Measurements from ENCODE around the gene IFNK. TPM values are rescaled to one million over a fixed set of nuclear protein-coding genes. Genes with fewer than 3 reads are reported as not detected.
"Not testable (repeated sequence)": the region's sequence is repeated elsewhere in the genome, so short reads cannot be mapped to it uniquely, and the experiment has no call there.

IFNK gene
- total RNA-seq: not detected

DNA sequence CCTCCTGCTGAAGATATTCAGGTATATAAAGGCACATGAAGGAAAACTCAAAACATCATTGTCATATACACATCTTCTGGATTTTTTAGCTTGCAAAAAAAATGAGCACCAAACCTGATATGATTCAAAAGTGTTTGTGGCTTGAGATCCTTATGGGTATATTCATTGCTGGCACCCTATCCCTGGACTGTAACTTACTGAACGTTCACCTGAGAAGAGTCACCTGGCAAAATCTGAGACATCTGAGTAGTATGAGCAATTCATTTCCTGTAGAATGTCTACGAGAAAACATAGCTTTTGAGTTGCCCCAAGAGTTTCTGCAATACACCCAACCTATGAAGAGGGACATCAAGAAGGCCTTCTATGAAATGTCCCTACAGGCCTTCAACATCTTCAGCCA, at the start of gene IFNK:
IFNK (plus strand) TSS at position 55 of the 400 bp plus-strand sequence; CDS start at position 102, 47 bp downstream.
- ATAC-seq: no peak

DNA sequence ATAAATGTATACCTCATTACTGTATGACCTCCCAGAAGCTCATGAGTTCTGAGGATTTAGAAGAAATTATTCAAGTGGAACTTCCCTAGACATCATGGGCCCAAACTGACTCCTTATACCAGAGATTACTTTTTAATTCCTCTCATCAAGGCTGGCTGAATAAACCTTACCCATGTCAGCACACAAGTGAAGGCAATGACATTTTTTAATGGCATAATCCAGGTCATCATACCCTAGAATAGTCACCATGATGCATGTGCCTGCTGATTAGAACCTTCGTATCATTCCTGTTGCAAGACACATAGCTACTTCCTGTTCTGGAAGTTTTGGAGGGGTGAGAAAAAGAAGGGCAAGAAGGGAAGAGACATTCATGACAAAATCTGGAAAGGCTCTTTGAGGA, 49.8 kb upstream of the IFNK start:
- no peak for ATAC-seq

DNA sequence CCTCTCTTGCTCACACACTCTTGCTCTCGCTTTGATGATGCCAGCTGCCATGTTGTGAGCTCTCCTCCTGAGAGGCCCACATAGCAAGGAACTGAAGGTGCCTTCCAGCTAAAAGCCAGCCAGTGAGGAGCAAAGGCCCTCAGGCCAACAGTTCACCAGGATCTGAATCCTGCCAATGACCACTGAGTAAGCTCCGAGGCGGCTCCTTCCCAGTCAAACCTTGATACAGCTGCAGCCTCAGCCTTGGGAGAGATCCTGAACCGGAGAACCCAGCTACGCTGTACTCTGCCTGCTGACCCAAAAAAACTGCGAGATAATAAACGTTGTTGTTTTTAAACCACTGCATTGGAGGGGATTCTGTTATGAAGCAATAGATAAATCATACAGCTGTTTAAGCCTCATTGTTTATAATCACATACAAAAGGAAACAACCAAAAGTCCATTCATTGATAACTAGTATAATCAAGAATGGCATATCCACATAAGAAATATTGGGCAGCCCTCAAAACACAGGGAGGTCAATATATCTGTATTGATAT, 49.0 kb upstream of the IFNK start:
- no peak for ATAC-seq

- no peak for ATAC-seq
Observed at GRCh38 chr9:27476870-27477515, 47.1 kb upstream of the IFNK start.

DNA sequence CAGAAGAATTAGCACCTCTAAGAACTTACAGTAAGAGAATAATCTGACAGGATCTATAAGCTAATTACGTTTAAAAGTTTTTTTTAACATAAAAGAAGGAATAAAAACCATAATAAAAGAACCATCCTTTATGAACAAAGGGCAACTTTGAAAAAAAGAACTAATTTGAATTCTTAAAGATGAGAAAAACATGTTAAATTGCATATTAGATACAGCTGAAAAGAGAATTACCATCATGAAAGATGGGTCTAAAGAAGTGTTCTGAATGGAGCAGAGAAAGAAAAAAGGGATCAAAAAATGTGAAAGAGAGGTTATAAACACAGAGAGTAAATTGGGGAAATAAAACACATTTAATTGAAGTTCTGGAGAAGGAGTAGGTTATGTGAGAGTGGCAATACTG, 45.8 kb upstream of the IFNK start:
- ATAC-seq: no peak

DNA sequence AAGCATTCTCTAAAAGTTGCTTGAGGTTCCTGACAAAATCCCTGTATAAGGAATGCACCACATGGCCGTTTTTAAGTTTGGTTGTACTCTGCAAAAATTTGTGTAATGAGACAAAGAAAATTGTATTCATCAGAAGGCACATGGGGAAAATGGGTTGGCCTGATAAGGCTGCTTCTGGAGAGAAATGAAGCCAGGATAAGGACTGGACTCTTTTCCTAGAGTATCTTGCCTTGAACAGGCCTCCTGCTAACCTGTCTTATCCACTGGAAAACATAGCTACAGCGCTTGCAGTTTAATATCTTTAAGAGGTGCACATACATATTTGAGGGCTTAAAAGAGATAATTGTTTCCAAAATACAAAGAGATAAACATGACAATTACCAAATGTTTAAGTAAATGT, 41.4 kb upstream of the IFNK start:
- ATAC-seq: no peak

GRCh38 chr9:27483576-27483975, 40.5 kb upstream of the IFNK start:
- peak; percentile 35 for ATAC-seq

DNA sequence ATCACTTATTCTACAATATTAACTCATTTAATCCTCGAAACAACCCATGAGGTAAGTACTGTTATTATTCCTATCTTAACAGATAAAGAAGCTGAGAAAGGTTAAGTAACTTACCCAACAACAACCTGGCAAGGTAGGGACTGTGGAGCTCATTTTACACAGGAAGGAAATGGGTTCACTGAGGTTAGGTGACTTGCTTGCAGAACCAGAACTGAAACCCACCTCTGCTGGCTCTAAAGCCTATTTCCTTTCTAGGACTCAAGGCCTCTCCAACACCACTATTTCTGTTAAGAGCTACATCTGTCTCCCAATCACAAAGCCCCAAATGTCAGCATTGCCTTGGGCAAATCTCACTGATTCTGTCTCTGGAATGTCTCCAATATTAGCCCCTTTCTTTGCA, 38.9 kb upstream of the IFNK start:
- peak; percentile 35 for ATAC-seq

DNA sequence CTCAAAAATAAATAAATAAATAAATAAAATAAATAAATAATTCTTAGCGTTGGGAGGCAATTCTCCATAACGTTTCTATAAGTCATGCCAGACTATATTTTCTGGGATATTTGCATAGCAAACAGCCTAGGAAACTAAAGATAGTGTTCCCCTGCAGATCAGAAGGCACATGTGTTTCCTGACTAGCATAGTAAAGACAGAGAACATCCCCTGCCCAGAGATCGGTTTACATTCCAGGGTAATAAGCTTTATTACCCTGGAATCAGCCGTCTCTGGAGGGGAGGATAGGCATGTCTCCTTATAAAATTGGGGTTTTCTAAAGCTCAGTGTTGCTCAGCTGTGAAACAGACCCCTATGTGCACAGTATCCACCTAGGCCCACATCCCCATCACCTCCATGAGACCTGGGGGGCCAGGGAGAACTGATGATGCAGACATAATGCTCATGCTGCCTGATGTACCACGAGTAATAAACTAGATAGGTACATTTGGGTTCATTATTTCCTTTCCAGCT, 36.9 kb upstream of the IFNK start:
- no peak for ATAC-seq

- no peak for ATAC-seq
Observed at GRCh38 chr9:27487927-27488326, 36.2 kb upstream of the IFNK start.

- ATAC-seq: no peak
Observed at GRCh38 chr9:27489087-27489876, 34.8 kb upstream of the IFNK start.

GRCh38 chr9:27491154-27491553, 32.9 kb upstream of the IFNK start:
- no peak for ATAC-seq

GRCh38 chr9:27495480-27496134, 28.5 kb upstream of the IFNK start:
- ATAC-seq: no peak

- no peak for ATAC-seq
Observed at GRCh38 chr9:27496135-27496504, 28.0 kb upstream of the IFNK start.

DNA sequence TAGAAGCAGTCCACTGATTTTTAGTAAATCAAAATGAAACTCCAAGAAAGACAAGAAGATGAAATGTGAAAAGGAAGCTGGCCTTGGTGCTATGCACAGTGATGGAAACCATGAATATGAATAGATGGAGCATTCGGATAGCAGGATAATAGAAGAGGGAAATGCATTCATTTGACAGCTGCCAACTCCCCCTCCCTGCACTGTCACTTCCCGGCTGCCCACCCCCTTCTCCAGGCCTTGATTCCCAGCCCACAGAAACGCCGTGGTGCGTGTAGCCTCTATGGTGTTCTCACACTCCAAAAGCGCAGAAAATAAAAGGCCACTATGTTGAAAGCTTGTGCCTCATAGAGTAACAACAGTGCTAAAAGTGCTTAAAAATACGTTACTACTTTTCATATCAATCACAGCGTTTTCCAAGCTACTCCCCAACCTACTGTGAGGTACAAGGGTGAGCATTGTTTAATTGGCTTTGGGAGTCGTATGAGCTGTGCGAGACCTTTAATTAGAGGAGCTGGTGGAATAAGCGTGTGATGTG, 26.1 kb upstream of the IFNK start:
- no peak for ATAC-seq

GRCh38 chr9:27499451-27499850, 24.6 kb upstream of the IFNK start:
- peak; percentile 80 for ATAC-seq

- ATAC-seq: not testable (repeated sequence)
Observed at GRCh38 chr9:27500902-27501301, 23.2 kb upstream of the IFNK start.

DNA sequence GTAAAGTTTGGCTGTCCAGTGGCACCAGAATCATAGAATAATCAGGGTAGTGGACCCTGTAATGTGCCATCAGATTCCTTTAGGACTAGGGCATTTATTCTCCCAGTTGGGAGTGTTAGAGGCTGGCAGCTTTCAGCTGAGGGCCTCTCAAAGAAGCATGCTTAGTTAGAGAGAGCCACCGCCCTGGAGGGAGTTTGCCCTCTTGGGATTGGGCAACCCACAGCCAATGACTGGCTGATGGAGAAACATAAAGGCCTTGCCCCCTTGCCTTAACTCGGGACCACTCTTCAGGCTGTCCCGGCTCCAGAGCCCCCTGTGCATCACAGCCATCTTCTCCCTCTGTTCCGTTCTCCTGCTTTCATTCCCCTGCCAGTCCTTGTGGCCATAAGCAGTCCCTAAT, 20.5 kb upstream of the IFNK start:
- ATAC-seq: no peak

GRCh38 chr9:27504259-27504658, 19.8 kb upstream of the IFNK start:
- ATAC-seq: no peak

- peak; percentile 90 for ATAC-seq
Observed at GRCh38 chr9:27505744-27506161, 18.3 kb upstream of the IFNK start.

- no peak for ATAC-seq
Observed at GRCh38 chr9:27506981-27507380, 17.1 kb upstream of the IFNK start.

- ATAC-seq: no peak
Observed at GRCh38 chr9:27510780-27511179, 13.3 kb upstream of the IFNK start.

GRCh38 chr9:27511771-27512170, 12.3 kb upstream of the IFNK start:
- no peak for ATAC-seq

Data from esophagus mucosa (tissue), 1 donor.